ENCODE measurements around the gene PLA2G4E.
A peak's percentile ranks its signal among the peaks of the same experiment; 100 is the strongest.

Gene PLA2G4E

DNA sequence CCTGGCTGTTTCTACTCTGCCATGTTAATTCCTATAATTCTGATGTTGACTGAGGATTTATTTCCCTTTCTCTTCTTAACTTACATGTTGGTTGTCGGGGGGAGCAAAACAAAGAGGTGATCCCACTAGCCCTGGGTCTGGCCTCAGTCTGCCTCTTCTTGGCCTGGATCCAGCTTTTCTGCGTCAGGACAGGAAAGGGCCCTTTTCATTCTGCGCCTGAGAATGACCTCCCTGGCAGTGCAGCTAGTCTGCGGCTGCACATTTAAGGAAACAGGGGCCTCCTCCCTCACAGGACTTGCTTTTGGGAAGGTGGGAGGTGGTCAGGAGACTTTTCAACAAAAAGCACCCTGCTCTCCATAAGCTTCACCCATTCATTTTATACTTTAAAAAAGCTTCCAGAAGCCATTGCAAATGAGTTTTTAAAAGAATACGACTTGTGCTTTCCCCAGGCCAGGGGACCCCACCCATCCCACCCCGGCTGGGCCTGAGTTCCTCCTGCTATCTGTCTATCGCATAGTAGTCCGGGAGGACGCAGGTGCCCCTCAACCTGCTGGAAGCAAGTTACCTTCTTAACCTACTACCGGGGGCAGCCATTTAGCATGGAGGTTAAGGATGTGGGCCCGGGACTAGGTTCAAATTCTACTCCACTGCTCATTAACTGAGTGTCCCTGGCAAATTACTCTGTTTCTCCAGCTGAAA lies 27.2 kb downstream of the PLA2G4E start:
- DNase-seq (ENCODE audit: low spot score), result no peak

DNA sequence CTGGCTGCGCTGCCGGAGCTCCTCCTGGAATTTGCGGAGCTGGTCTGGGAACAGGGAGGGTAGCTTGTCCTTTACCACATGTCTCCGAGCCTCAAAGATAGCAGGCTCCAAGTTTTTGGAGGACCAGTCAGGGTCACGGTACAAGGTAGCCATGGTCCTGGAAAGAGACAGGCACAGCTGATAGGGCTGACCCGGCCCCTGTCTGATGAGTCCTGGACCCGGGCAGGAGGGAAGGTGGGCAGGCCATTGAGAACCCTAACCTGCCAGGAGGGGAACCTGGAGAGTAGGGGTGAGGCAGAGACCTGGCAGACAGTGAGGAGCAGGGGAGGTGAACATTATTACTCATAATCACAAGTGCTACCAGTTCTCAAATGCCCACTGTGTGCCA lies 28.0 kb downstream of the PLA2G4E start:
- DNase-seq (ENCODE audit: low spot score), result no peak

- DNase-seq (ENCODE audit: low spot score), result no peak
Measured at GRCh38 chr15:41992151-41992802, 28.6 kb downstream of the PLA2G4E start.

GRCh38 chr15:41990691-41991090 lies 30.2 kb downstream of the PLA2G4E start:
- no peak for DNase-seq (ENCODE audit: low spot score)

- no peak for DNase-seq (ENCODE audit: low spot score)
Measured at GRCh38 chr15:41990243-41990605, 30.6 kb downstream of the PLA2G4E start.

- DNase-seq (ENCODE audit: low spot score), result peak; percentile 71
Measured at GRCh38 chr15:41989573-41990242, 31.1 kb downstream of the PLA2G4E start.

DNA sequence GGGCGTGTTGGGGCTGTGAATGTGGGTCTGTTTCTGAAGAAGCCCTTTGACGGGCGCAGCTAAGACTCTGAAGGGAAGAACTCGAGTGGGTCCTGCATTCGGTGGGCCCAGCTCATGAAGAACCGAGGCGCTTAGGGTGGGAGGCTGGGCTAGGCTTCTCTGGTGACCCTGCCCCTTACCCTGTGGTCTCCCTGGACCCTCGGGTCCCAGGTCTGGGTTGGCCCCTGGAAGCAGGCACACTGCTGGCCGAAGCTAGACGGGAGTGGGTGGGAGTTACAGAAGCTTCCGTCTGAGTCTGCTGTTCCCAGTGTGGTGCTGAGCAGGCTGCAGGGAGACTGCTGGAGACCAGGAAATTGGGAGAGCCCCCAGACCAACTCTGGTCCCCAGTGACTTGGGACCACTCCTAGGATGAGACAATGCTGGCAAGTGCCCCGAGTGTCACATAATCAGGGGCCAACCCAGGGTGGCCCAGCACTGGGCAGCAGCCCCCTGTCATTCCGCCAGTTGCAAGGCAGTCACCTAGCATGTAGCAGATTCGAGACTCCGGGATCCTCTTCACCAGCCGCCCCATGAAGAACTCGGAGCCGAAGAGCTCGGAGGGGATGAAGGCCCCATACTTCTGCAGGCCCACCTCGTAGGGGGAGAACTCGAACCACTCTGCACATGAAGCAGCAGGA lies 31.8 kb downstream of the PLA2G4E start:
- DNase-seq (ENCODE audit: low spot score), result no peak

- DNase-seq (ENCODE audit: low spot score), result no peak
Measured at GRCh38 chr15:41987925-41988275, 32.9 kb downstream of the PLA2G4E start.

DNA sequence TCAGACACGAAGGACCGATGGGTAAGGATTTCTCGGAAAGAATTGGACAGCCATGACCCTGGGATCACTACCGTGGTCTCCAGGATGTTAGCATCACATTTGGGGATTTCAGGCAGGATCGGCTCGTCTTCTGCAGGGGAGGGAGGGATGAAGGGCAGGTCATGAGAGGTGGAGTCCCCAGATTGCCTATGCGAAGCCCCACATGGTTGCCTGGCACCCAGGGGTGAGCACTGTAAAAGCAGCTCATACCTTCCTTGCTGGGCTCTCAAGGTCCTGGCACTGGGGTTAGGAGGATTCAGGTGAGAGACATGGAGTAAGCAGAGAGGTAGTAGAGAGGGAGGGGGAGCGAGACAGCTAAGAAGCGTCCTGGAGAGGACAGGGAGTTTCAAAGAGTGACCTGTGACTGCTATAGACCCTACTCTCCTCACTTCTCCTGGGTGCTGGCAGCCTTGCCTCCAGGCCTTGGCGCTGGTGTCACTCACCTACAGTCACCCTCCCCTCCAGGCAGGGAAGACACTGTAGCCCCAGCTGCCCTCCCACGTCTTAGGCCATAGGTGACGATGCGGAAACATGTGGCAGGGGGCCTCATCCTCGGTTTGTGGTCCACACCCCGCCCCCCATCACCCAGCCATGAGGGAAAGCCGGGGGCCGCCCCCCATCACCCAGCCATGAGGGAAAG lies 33.5 kb downstream of the PLA2G4E start:
- no peak for DNase-seq (ENCODE audit: low spot score)

GRCh38 chr15:41985236-41986160 lies 35.3 kb downstream of the PLA2G4E start:
- no peak for DNase-seq (ENCODE audit: low spot score)

GRCh38 chr15:41984622-41985021 lies 36.2 kb downstream of the PLA2G4E start:
- DNase-seq (ENCODE audit: low spot score), result no peak

DNA sequence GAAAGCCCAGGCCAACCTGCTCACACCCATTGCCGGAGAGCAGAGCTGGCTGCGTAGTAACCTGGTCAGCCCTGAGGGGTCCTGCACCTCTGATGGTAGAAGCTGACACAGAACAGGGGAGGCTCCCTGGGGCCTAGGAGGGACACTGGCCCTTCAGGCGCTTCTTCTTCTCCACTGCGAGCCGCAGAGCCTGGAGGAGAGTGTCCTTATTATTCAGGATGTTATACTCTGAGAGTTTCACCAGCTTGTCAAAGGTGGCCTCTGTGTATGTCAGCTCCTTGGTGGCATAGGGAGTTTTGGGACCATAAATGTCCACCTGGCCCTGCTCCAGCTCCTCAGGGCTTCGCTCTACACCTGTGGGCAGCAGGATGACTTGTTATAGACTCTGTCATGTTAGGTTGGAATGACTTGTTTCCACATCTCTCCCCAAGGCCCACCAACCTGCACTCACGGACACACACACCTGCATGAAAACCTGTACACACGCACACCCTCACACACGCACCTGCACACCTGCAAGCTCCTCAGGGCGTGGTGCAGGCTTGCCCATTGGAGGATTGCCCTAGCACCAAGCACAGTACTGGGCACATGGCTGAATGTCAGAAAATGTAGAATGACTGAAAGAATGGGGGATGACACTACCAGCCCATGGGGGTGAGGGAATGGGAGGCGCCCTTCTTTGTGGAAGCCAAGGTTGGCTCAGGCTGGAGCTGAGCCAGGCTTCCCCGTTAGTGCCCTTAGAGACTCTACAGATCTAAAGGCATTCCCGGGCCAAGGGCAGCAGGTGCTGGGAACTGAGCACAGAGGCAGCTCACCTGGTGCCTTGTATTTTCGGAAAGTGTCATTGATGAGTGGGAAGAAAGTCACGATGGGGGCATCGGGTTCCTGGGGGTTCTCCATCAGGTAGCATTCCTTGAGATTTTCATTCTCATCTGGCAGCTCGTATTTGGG lies 36.9 kb downstream of the PLA2G4E start:
- no peak for DNase-seq (ENCODE audit: low spot score)

DNA sequence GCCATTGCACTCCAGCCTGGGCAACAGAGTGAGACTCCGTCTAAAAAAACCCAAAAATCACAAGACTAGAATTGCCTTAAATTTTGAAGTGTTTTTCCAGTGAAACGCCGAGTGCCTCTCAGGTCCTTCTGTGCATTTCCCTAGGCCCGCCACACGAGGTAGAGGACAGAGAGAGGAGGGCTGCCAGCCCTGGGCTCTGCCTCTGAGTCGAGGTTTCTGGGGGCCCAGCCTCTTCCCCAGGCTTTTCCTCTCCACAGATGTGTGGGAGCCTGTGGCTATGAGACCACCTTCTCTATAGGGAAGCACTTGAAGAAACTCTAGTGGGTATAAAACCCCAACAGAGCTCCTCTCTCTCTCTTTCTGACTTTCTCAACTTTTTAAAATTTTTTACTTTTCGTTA lies 37.6 kb downstream of the PLA2G4E start:
- DNase-seq (ENCODE audit: low spot score), result no peak

DNA sequence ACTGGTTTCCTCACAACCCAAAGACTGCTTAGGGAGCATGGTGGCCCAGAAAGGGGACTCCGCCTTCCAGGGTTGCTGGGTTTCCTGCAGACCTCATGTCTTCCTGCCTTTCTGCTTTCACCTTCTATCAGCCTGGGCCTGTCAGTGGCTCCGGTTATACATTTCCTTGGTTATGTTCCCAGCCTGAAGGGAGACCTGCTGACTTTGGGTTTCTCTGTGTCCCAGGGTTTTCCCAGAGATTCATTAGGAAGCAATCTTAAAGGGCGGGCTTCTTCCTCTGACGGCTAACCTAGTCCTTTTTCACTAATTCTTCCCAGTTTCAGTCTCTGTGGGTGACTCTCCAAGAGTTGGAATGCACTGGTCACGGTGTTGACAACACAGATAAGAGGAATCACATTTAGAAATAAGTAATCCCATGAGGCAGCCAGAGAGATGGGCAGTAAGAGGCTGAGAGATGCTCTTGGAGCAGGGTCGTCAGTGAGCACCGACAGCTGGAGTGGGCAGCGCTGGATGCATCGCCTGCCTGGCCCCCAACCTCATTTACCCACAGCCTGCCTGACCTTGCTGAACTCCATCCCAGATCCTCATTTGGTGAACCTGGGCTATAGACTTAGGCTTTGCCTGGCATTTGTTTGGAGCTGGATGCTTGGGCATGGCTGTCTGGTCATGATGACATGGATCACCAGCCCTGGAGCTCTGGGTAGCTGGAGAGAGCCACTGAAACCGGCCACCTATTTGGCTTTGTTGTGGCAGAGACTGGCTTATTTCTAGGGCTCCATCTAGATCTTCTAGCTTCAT lies 38.5 kb downstream of the PLA2G4E start:
- no peak for DNase-seq (ENCODE audit: low spot score)

DNA sequence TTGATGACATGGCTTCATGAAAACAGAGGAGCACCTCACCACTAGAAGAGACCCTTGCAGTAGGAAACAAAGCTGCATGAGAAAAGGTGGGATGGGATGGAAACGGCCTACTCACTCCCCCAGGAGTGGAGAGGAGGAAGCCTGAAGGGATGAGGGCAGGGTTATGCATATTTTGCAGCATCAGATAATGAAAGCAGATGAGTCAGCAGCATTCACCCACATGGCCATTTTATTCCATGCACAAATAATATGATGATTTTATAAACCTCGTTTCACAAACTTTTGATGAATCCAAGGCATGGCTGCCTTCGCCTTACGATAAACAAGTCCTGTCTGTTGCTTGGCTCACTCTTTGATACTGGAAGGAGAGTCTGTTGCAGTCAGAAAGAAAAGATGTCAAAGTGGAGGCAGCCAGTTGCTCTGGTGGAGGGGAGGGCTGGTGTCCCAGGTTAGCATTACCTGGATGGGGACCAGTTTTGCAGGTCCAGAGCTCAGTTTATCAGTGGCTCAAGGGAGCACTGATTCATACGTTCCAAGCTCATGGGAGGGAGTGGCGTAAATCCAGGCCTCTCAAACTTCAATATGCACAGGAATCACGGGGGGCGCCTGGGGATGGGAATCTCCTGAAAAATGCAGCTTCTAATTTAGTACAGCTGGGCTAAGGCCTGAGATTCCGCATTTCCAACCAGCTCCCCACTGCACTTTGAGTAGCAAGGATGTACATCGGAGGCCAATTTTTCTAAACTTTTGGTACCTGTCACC lies 39.3 kb downstream of the PLA2G4E start:
- DNase-seq (ENCODE audit: low spot score), result no peak

DNA sequence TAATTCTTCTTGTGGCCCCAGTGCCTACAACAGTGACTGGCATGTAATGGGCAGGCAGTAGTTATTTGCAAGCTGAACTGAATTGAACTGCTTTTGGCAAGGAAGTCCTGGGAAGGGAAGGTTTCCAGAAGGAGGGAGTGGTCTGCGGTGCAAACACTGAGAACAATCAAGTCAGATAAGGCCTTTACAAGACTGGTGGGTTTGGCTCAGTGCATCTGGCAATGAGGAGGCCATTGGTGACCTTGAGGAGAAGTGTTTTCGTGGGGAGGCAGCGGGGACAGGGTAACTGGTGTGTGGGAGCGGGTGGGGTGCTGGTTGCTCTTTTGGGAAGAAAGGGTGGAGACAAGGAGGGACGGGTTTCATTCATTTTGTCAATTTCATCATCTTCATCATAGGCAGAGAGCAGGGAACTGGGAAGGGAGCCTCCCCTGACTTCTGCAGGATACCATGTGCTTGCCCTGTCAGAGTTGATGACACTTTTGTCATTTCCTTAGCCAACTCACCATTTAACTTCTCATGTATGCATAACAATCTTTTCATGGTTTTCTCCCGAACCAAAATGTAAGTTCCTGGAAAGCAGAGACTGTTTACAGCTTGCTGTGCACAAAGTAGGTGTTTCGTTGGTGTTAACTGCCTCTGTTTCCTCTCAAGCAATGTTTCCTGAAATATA lies 40.1 kb downstream of the PLA2G4E start:
- DNase-seq (ENCODE audit: low spot score), result no peak

DNA sequence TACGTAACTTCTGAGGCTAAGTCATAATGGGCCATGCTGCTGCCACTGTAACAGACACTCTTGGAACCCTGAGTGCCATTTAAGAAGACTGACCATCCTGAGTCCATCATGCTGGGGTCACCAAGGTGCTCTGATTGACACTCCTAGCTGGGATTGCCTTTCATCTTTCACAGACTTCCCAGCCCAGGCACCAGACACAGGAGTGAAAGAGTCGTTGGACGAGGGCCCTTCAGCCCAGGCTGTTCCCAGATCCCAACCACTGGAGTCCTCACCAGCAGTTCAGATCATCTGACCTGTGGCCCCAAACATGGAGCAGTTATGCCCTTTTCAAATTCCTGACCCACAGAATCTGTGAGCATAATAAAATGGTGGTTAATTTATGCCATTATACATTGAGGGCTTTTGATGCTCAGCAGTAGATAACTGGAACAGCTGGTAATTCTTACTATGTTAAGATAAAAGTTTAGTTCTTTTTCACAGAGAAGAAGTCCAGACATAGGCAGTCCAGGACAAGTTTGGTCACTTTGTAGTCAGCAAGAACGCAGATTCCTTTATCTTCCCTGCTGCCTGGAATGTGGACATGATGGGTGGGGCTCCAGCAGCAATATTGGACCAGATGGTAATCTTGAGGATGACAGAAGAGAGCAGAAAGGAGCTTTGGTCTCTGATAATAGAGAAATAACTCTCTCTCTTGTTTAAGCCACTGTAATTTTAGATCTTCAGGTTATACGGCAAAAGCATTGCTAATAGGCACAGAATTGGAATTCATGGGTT lies 41.2 kb downstream of the PLA2G4E start:
- DNase-seq (ENCODE audit: low spot score), result no peak
